CD14-positive monocyte (primary cell): Measurements from ENCODE around the gene PVR. TPM values are rescaled to one million over a fixed set of nuclear protein-coding genes. Genes with fewer than 3 reads are reported as not detected.

Source experiments
- DNase-seq, 3 donors: peaks; one replicate each; pipeline ENCODE4 v3.0.0-alpha.2; 2011 to 2022
- H2AFZ ChIP-seq: 2 replicates; pipeline ENCODE4 v1.6.0; 2012; ENCODE audit warnings: mild to moderate bottlenecking, low read depth, low read length, inconsistent platforms; ENCODE audit not compliant: insufficient read depth, poor library complexity, severe bottlenecking
- H3K27ac ChIP-seq, 2 donors: 1 replicate in 1 of 2; 2 replicates in 1 of 2; pipeline ENCODE4 v1.5.1; 2012 to 2013; ENCODE audit warnings: low read length in 2 of 2, control low read depth in 1 of 2, inconsistent platforms in 1 of 2, low read depth in 1 of 2, mild to moderate bottlenecking in 1 of 2
- H3K27me3 ChIP-seq, 2 donors: one replicate each; pipeline versions ENCODE4 v1.6.0 to v1.6.1; 2011 to 2013; ENCODE audit warnings: low read length in 2 of 2; ENCODE audit not compliant: control insufficient read depth in 2 of 2, insufficient read depth in 2 of 2
- H3K36me3 ChIP-seq, 2 donors: replicated peaks in 1 of 2; 1 replicate in 1 of 2; 2 replicates in 1 of 2; pipeline versions ENCODE4 v1.5.1 to v1.6.1; 2012 to 2013; ENCODE audit warnings: low read length in 2 of 2, control low read depth in 1 of 2, inconsistent platforms in 1 of 2, mild to moderate bottlenecking in 1 of 2; ENCODE audit not compliant: insufficient read depth in 2 of 2, control insufficient read depth in 1 of 2
- H3K4me1 ChIP-seq, 2 donors: 1 replicate in 1 of 2; 2 replicates in 1 of 2; pipeline versions ENCODE4 v1.5.1 to v1.6.1; 2012 to 2013; ENCODE audit warnings: low read length in 2 of 2, control low read depth in 1 of 2, inconsistent platforms in 1 of 2, mild to moderate bottlenecking in 1 of 2, moderate library complexity in 1 of 2; ENCODE audit not compliant: insufficient read depth in 2 of 2, control insufficient read depth in 1 of 2
- H3K4me2 ChIP-seq: replicated peaks from 2 replicates; pipeline ENCODE3; 2012; ENCODE audit warnings: low read length, moderate library complexity, mild to moderate bottlenecking; ENCODE audit not compliant: poor library complexity, severe bottlenecking; ENCODE audit errors: extremely low read depth
- H3K4me3 ChIP-seq, 3 experiments: fragments of 200-600 bp in 1 of 3; sonication (generic) in 1 of 3; replicated peaks in 1 of 3; 1 replicate in 2 of 3; 2 replicates in 1 of 3; pipeline ENCODE4 v1.5.1; 2011 to 2013; ENCODE audit warnings: low read length in 3 of 3, mild to moderate bottlenecking in 3 of 3, control low read depth in 2 of 3, low read depth in 2 of 3, inconsistent platforms in 1 of 3, moderate library complexity in 1 of 3
- H3K79me2 ChIP-seq: 2 replicates; pipeline ENCODE4 v1.6.0; 2012; ENCODE audit warnings: mild to moderate bottlenecking, control low read depth, inconsistent platforms, low read length, moderate library complexity; ENCODE audit not compliant: insufficient read depth
- H3K9ac ChIP-seq: 2 replicates; pipeline ENCODE4 v1.6.0; 2017; ENCODE audit warnings: low read length, mild to moderate bottlenecking; ENCODE audit not compliant: insufficient read depth, poor library complexity, severe bottlenecking
- H3K9me3 ChIP-seq, 2 donors: replicated peaks in 1 of 2; 1 replicate in 1 of 2; 2 replicates in 1 of 2; pipeline versions ENCODE4 v1.5.1 to v1.6.1; 2012 to 2013; ENCODE audit warnings: low read length in 2 of 2, control low read depth in 1 of 2; ENCODE audit not compliant: control insufficient read depth in 1 of 2, insufficient read depth in 1 of 2
- H4K20me1 ChIP-seq: 2 replicates; pipeline ENCODE4 v1.6.0; 2012; ENCODE audit warnings: mild to moderate bottlenecking, low read length, control low read depth, moderate library complexity; ENCODE audit not compliant: insufficient read depth
- H3K27ac Mint-ChIP-seq, 7 donors: one replicate each; pipeline ENCODE4 v1.8.0; 2020; ENCODE audit warnings: mild to moderate bottlenecking in 7 of 7, mixed read lengths in 7 of 7, moderate library complexity in 6 of 7, inconsistent platforms in 2 of 7
- H3K27me3 Mint-ChIP-seq, 3 donors: one replicate each; pipeline ENCODE4 v1.8.0; 2021 to 2022; ENCODE audit warnings: low read depth in 3 of 3, mild to moderate bottlenecking in 3 of 3, mixed read lengths in 3 of 3, moderate library complexity in 3 of 3, inconsistent platforms in 1 of 3
- H3K36me3 Mint-ChIP-seq, 2 donors: one replicate each; pipeline ENCODE4 v1.8.0; 2020; ENCODE audit warnings: mixed read lengths in 2 of 2, inconsistent platforms in 1 of 2, mild to moderate bottlenecking in 1 of 2
- H3K4me1 Mint-ChIP-seq: one replicate; pipeline ENCODE4 v1.8.0; 2020; ENCODE audit warnings: mild to moderate bottlenecking, mixed read lengths
- H3K4me3 Mint-ChIP-seq, 2 donors: one replicate each; pipeline ENCODE4 v1.8.0; 2020; ENCODE audit warnings: mild to moderate bottlenecking in 2 of 2, mixed read lengths in 2 of 2, moderate library complexity in 1 of 2
- H3K9me3 Mint-ChIP-seq, 7 donors: one replicate each; pipeline ENCODE4 v1.8.0; 2020 to 2022; ENCODE audit warnings: mixed read lengths in 7 of 7, mild to moderate bottlenecking in 6 of 7, moderate library complexity in 6 of 7, inconsistent platforms in 2 of 7
- WGBS: methylation state at CpG from one replicate; pipeline ENCODE4 v1.1.5; 2013; ENCODE audit warnings: missing lambda C conversion rate; ENCODE audit not compliant: insufficient coverage; 5-methylcytosine and 5-hydroxymethylcytosine counted together
- intact Hi-C, 2 donors: fragments of 100-400 bp; cut with micrococcal nuclease; formaldehyde crosslinking; loops; one replicate each; pipeline versions ENCODE4 v1.15.0 to v1.15.1; 2023
- polyA plus RNA-seq, 3 donors: library from polyadenylated mRNA; depleted of rRNA in 1 of 3; unstranded in 2 of 3; stranded (reverse) in 1 of 3; fragments of 300-500 nt in 2 of 3; fragments of >200 nt in 1 of 3; fragmentation: Illumina TruSeq in 2 of 3; gene quantifications; 1 replicate in 2 of 3; 2 replicates in 1 of 3; pipeline ENCODE4 v1.2.3, GENCODE V29; 2012 to 2021
- TF ChIP-seq, protein P1 (sequence below): fragments of 200-600 bp; IDR thresholded peaks from one replicate; pipeline ENCODE4 v1.8.0; 2022; ENCODE audit warnings: antibody characterized with exemption, mild to moderate bottlenecking

Gene PVR
- polyA plus RNA-seq, 3 donors = 10.1 to 20.2 (median 12.9) TPM

- no peak overlapping the region for H3K4me2 ChIP-seq
- Mint-ChIP-seq H3K4me1 (peaks cover 20% of the 10 kb centered on the region), H3K36me3 (no peaks in the 10 kb centered on the region), H3K4me3 (no peak overlapping the region), H3K27ac (peak overlapping the region in 2 of 7 donors; percentile 10 to 13), H3K27me3 (peaks cover 3 to 22% (median 18%) of the 10 kb centered on the region in 3 donors), H3K9me3 (peaks cover 0 to 10% (median 3%) of the 10 kb centered on the region in 7 donors)
- H4K20me1 ChIP-seq = no peaks in the 10 kb centered on the region
- TF ChIP-seq, protein P1, sequence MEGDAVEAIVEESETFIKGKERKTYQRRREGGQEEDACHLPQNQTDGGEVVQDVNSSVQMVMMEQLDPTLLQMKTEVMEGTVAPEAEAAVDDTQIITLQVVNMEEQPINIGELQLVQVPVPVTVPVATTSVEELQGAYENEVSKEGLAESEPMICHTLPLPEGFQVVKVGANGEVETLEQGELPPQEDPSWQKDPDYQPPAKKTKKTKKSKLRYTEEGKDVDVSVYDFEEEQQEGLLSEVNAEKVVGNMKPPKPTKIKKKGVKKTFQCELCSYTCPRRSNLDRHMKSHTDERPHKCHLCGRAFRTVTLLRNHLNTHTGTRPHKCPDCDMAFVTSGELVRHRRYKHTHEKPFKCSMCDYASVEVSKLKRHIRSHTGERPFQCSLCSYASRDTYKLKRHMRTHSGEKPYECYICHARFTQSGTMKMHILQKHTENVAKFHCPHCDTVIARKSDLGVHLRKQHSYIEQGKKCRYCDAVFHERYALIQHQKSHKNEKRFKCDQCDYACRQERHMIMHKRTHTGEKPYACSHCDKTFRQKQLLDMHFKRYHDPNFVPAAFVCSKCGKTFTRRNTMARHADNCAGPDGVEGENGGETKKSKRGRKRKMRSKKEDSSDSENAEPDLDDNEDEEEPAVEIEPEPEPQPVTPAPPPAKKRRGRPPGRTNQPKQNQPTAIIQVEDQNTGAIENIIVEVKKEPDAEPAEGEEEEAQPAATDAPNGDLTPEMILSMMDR = no peak
- H3K4me1 ChIP-seq = peaks cover 17 to 21% of the 10 kb centered on the region in 2 donors
- intact Hi-C loops = no loop called here
- no peaks in the 10 kb centered on the region for H3K79me2 ChIP-seq
- no peaks in the 10 kb centered on the region for H3K36me3 ChIP-seq
- no peak overlapping the region for H3K27ac ChIP-seq
- peaks cover 0 to 6% of the 10 kb centered on the region in 2 donors for H3K27me3 ChIP-seq
- H3K9me3 ChIP-seq = peaks cover 0 to under 1% of the 10 kb centered on the region in 2 donors
- H3K9ac ChIP-seq = no peak overlapping the region
- H2AFZ ChIP-seq = no peak overlapping the region
- 94% methylated on average over 4 of the region's 8 CpGs for WGBS
- DNase-seq = no peak
- no peak overlapping the region for H3K4me3 ChIP-seq
Observed at GRCh38 chr19:44603201-44603945, 40.3 kb upstream of the PVR start.

DNA sequence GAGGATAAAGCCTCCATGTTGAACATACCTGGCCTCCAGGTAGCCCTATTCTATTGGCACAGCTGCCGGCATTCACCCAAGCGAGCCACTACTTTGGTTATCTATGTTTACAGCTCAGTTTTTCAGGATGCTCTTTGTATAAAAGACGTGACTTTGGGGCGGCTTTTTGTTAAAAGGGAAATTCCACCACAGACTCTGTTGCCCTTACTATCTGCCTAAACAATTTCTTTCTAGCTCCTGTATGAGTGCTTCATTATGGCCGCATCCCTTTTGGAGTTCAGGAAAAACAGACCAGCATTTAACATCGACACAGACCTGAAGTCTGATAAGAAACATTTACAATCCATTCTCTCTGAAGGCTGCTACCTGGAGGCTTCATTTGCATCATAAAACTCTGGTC, 39.5 kb upstream of the PVR start:
- intact Hi-C loops = no loop called here
- TF ChIP-seq, protein P1 = no peak
- H3K27me3 Mint-ChIP-seq = peaks cover 3 to 24% (median 18%) of the 10 kb centered on the region in 3 donors
- peaks cover 18 to 26% of the 10 kb centered on the region in 2 donors for H3K4me1 ChIP-seq
- H3K36me3 ChIP-seq = no peaks in the 10 kb centered on the region
- peaks cover 22% of the 10 kb centered on the region for H3K4me1 Mint-ChIP-seq
- H3K27me3 ChIP-seq = peaks cover 0 to 6% of the 10 kb centered on the region in 2 donors
- no peak overlapping the region for H3K27ac Mint-ChIP-seq
- 90% methylated on average over 4 of the region's 6 CpGs for WGBS
- H3K9ac ChIP-seq = no peak overlapping the region
- H3K79me2 ChIP-seq = no peaks in the 10 kb centered on the region
- DNase-seq = no peak
- H3K4me2 ChIP-seq = no peak overlapping the region
- H3K9me3 Mint-ChIP-seq = peaks cover 0 to 10% (median 3%) of the 10 kb centered on the region in 7 donors
- no peak overlapping the region for H3K27ac ChIP-seq
- no peak overlapping the region for H3K4me3 ChIP-seq
- no peak overlapping the region for H3K4me3 Mint-ChIP-seq
- H3K9me3 ChIP-seq = no peaks in the 10 kb centered on the region
- H2AFZ ChIP-seq = no peak overlapping the region
- no peaks in the 10 kb centered on the region for H3K36me3 Mint-ChIP-seq
- no peaks in the 10 kb centered on the region for H4K20me1 ChIP-seq
